ENCODE measurements around the gene ATP6AP1.

DNA sequence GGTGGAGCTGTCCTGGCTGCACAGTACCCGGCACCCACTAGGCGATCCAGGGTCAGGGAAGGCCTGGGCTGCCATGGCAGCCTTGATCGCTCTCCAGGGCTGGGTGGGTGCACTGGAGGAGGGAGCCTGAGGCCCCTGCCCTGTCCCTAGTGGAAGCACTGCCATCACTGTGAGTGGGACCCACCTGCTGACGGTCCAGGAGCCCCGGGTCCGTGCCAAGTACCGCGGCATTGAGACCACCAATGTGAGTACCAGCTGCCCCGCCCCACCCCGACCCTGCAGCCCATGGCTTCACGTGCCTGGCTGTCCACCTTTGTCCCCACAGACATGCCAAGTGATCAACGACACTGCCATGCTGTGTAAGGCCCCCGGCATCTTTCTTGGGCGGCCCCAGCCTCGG is 38.4 kb downstream of the ATP6AP1 start:
- TF ChIP-seq, protein P1, sequence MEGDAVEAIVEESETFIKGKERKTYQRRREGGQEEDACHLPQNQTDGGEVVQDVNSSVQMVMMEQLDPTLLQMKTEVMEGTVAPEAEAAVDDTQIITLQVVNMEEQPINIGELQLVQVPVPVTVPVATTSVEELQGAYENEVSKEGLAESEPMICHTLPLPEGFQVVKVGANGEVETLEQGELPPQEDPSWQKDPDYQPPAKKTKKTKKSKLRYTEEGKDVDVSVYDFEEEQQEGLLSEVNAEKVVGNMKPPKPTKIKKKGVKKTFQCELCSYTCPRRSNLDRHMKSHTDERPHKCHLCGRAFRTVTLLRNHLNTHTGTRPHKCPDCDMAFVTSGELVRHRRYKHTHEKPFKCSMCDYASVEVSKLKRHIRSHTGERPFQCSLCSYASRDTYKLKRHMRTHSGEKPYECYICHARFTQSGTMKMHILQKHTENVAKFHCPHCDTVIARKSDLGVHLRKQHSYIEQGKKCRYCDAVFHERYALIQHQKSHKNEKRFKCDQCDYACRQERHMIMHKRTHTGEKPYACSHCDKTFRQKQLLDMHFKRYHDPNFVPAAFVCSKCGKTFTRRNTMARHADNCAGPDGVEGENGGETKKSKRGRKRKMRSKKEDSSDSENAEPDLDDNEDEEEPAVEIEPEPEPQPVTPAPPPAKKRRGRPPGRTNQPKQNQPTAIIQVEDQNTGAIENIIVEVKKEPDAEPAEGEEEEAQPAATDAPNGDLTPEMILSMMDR (IDR thresholded peaks at IDR 0.05 in 2 of 3, conservative IDR thresholded peaks at IDR 0.05 in 1 of 3; ENCODE audit: control insufficient read depth in 2 of 3, extremely low read depth in 1 of 3, insufficient read depth in 1 of 3, low read depth in 3 of 3, low read length in 3 of 3), result no peak
- no peak for TF ChIP-seq BHLHE40 (IDR thresholded peaks at IDR 0.05; ENCODE audit: borderline replicate concordance in 1 of 2, low read depth in 2 of 2, low read length in 1 of 2)
- no peak for TF ChIP-seq RAD51 (IDR thresholded peaks at IDR 0.05)
- TF ChIP-seq POLR2A (IDR thresholded peaks at IDR 0.05; ENCODE audit: low read depth, low read length), result no peak
- TF ChIP-seq ZNF24 (IDR thresholded peaks at IDR 0.05), result no peak
- no peak for TF ChIP-seq ZNF622 (IDR thresholded peaks at IDR 0.05)
- TF ChIP-seq LARP7 (IDR thresholded peaks at IDR 0.05), result no peak
- TF ChIP-seq, protein P2, sequence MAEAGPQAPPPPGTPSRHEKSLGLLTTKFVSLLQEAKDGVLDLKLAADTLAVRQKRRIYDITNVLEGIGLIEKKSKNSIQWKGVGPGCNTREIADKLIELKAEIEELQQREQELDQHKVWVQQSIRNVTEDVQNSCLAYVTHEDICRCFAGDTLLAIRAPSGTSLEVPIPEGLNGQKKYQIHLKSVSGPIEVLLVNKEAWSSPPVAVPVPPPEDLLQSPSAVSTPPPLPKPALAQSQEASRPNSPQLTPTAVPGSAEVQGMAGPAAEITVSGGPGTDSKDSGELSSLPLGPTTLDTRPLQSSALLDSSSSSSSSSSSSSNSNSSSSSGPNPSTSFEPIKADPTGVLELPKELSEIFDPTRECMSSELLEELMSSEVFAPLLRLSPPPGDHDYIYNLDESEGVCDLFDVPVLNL (IDR thresholded peaks at IDR 0.05; ENCODE audit: low read depth, low read length), result no peak
- TF ChIP-seq, protein P3, sequence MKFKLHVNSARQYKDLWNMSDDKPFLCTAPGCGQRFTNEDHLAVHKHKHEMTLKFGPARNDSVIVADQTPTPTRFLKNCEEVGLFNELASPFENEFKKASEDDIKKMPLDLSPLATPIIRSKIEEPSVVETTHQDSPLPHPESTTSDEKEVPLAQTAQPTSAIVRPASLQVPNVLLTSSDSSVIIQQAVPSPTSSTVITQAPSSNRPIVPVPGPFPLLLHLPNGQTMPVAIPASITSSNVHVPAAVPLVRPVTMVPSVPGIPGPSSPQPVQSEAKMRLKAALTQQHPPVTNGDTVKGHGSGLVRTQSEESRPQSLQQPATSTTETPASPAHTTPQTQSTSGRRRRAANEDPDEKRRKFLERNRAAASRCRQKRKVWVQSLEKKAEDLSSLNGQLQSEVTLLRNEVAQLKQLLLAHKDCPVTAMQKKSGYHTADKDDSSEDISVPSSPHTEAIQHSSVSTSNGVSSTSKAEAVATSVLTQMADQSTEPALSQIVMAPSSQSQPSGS (IDR thresholded peaks at IDR 0.05; ENCODE audit: low read length), result no peak
- no peak for TF ChIP-seq CBX5 (IDR thresholded peaks at IDR 0.05; ENCODE audit: low read depth)
- no peak for TF ChIP-seq JUND (IDR thresholded peaks at IDR 0.05; ENCODE audit: low read depth, low read length)
- no peak for TF ChIP-seq EP300 (IDR thresholded peaks at IDR 0.05; ENCODE audit: borderline replicate concordance in 1 of 2, control insufficient read depth in 1 of 2, low read depth in 2 of 2, low read length in 2 of 2)

All from GM12878 (cell line).